ENCODE measurements around the gene ZDHHC7. TPM values are rescaled to one million over a fixed set of nuclear protein-coding genes. Genes with fewer than 3 reads are reported as not detected.
A peak's percentile ranks its signal among the peaks of the same experiment; 100 is the strongest.

The ZDHHC7 gene
- total and polyA plus RNA-seq, 9 of the 15 experiments (the other 6 are each of a cell fraction or from before 2014, with no cell fraction given), result 1.7 to 49.7 (median 37.4) TPM

DNA sequence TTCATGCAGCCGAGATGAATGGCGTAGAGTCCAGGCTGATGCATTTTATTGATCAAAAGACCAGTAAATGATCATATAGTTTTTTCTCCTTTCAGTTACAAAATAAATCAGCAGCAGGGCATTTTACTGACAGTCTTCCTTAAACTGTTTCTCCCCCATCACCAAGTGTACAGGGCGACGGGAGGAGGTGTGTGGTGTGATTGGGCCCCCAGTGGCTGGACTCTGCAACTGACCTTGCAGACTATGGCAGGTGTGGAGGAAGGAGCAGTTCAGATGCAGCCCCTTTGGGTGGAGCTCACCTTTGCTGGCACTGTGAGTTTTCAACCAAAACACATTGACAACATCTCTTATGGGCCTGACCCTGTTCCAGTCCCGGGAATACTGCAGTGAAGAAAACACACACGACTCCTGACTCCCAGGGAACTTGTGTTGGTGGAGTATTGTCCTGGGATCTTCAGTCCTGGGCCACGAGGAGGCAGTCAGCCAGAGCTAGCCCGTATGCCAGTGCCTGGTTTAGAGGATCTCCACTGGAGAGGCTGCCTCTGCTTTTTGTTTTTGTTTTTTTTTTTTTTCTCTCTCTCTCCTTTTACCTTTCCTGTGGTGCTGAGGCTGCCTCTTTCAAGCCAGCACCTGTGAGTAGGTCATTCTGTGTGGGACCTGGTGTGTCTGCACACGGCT is 46.0 kb upstream of the ZDHHC7 start (continued):
- TF ChIP-seq, protein P1, sequence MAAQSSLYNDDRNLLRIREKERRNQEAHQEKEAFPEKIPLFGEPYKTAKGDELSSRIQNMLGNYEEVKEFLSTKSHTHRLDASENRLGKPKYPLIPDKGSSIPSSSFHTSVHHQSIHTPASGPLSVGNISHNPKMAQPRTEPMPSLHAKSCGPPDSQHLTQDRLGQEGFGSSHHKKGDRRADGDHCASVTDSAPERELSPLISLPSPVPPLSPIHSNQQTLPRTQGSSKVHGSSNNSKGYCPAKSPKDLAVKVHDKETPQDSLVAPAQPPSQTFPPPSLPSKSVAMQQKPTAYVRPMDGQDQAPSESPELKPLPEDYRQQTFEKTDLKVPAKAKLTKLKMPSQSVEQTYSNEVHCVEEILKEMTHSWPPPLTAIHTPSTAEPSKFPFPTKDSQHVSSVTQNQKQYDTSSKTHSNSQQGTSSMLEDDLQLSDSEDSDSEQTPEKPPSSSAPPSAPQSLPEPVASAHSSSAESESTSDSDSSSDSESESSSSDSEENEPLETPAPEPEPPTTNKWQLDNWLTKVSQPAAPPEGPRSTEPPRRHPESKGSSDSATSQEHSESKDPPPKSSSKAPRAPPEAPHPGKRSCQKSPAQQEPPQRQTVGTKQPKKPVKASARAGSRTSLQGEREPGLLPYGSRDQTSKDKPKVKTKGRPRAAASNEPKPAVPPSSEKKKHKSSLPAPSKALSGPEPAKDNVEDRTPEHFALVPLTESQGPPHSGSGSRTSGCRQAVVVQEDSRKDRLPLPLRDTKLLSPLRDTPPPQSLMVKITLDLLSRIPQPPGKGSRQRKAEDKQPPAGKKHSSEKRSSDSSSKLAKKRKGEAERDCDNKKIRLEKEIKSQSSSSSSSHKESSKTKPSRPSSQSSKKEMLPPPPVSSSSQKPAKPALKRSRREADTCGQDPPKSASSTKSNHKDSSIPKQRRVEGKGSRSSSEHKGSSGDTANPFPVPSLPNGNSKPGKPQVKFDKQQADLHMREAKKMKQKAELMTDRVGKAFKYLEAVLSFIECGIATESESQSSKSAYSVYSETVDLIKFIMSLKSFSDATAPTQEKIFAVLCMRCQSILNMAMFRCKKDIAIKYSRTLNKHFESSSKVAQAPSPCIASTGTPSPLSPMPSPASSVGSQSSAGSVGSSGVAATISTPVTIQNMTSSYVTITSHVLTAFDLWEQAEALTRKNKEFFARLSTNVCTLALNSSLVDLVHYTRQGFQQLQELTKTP (IDR thresholded peaks at IDR 0.05; ENCODE audit: low read depth in 1 of 2, partially characterized antibody in 2 of 2), result no peak
- TF ChIP-seq CREM (IDR thresholded peaks at IDR 0.05; ENCODE audit: low read depth) (peak; percentile 26; the same call in 1 of the 2 replicates), RAD21 (CRISPR knock-in tag; conservative IDR thresholded peaks at IDR 0.05 in 1 of 2, IDR thresholded peaks at IDR 0.05 in 1 of 2) (peak in 1 of 2 experiments; percentile 62; a peak in 2 of 4 replicates), WHSC1 (IDR thresholded peaks at IDR 0.05; ENCODE audit: low read length) (no peak)
- TF ChIP-seq, protein P2, sequence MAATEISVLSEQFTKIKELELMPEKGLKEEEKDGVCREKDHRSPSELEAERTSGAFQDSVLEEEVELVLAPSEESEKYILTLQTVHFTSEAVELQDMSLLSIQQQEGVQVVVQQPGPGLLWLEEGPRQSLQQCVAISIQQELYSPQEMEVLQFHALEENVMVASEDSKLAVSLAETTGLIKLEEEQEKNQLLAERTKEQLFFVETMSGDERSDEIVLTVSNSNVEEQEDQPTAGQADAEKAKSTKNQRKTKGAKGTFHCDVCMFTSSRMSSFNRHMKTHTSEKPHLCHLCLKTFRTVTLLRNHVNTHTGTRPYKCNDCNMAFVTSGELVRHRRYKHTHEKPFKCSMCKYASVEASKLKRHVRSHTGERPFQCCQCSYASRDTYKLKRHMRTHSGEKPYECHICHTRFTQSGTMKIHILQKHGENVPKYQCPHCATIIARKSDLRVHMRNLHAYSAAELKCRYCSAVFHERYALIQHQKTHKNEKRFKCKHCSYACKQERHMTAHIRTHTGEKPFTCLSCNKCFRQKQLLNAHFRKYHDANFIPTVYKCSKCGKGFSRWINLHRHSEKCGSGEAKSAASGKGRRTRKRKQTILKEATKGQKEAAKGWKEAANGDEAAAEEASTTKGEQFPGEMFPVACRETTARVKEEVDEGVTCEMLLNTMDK (IDR thresholded peaks at IDR 0.05; ENCODE audit: borderline replicate concordance, insufficient read depth, low read depth, low read length, poor library complexity, severe bottlenecking), result peak; percentile 52

Measured in K562 (cell line).